Measurements from ENCODE around the gene HDAC4.

The HDAC4 gene

GRCh38 chr2:239053801-239054503 lies 346.9 kb downstream of the HDAC4 start:
- Histone ChIP-seq H3K4me3 (no peak overlapping the region), H3K27ac (no peak overlapping the region)
- TF ChIP-seq, protein P1, sequence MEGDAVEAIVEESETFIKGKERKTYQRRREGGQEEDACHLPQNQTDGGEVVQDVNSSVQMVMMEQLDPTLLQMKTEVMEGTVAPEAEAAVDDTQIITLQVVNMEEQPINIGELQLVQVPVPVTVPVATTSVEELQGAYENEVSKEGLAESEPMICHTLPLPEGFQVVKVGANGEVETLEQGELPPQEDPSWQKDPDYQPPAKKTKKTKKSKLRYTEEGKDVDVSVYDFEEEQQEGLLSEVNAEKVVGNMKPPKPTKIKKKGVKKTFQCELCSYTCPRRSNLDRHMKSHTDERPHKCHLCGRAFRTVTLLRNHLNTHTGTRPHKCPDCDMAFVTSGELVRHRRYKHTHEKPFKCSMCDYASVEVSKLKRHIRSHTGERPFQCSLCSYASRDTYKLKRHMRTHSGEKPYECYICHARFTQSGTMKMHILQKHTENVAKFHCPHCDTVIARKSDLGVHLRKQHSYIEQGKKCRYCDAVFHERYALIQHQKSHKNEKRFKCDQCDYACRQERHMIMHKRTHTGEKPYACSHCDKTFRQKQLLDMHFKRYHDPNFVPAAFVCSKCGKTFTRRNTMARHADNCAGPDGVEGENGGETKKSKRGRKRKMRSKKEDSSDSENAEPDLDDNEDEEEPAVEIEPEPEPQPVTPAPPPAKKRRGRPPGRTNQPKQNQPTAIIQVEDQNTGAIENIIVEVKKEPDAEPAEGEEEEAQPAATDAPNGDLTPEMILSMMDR (IDR thresholded peaks at IDR 0.05): no peak
- DNase-seq (ENCODE audit: low spot score): no peak

- TF ChIP-seq, protein P1 (IDR thresholded peaks at IDR 0.05): no peak
- DNase-seq (ENCODE audit: low spot score): no peak
- no peak overlapping the region for H3K27ac ChIP-seq
- H3K4me3 ChIP-seq: no peak overlapping the region
Measured at GRCh38 chr2:239052798-239053665, 347.8 kb downstream of the HDAC4 start.

- Histone ChIP-seq H3K27ac (no peak overlapping the region), H3K4me3 (no peak overlapping the region)
- DNase-seq (ENCODE audit: low spot score): no peak
- TF ChIP-seq, protein P1 (IDR thresholded peaks at IDR 0.05): no peak
Measured at GRCh38 chr2:239051891-239052445, 348.9 kb downstream of the HDAC4 start.

- DNase-seq (ENCODE audit: low spot score): no peak
- H3K4me3 ChIP-seq: no peak overlapping the region
- H3K27ac ChIP-seq: no peak overlapping the region
- TF ChIP-seq, protein P1 (IDR thresholded peaks at IDR 0.05): no peak
Measured at GRCh38 chr2:239050252-239050649, 350.6 kb downstream of the HDAC4 start.

DNA sequence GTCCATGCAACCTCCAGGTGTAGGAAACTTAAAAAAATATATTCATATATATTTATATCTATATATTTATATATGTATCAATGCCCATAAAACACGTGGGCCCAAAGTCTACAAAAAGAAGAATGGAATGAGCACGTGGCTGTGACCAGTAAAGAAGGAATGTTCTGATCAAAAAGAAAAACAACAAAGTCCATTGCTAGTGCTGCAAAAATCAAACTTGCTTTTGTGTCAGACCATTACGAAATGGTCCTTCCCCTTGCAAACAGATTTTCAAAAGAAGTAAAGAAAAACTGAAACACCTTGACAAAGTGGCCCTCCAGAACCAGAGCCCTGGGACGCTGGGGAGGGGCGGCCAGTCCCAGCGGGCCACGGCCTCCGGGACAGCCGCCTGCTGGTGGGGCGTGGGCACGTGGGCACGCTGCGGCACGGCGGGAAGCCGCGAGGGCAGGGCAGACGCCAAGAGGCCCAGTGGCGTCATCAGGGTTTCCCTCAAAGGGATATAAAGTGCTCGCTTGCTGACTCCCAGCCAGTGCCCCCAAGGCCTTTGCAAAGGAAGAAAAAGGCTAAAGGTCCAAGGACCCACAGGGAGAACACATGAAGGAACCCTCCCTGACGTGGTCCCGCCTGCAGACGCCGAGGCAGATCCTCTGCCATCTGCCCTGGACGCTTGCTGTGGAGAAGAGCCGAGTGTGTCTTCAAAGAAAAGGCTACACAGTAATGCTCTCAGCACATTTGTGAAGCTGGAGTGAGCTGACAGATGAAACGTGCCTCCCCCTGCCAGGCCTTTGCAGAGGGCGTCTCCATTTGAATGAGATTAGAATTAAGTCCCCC lies 351.2 kb downstream of the HDAC4 start:
- no peak for DNase-seq (ENCODE audit: low spot score)
- Histone ChIP-seq H3K4me3 (no peak overlapping the region), H3K27ac (no peak overlapping the region)
- TF ChIP-seq, protein P1 (IDR thresholded peaks at IDR 0.05): no peak

DNA sequence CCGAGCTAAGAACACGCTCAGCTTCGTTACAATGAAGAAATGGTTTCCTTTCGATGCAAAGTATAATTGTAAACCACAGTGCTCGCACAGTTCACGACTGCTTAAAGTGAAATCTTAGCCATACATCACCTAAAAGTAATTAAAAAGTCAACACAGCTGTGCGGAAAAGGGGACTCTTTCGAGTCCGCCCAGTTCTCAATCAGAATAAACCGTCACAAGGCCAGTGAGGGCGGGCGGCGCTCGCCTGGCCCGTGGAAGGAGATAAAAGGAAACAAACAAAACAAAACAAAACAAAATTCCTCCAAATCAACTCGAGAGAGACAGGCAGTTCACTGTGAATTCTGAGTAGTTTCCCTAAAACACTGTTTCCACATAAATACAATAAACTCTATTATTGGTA lies 352.1 kb downstream of the HDAC4 start:
- Histone ChIP-seq H3K27ac (no peak overlapping the region), H3K4me3 (no peak overlapping the region)
- TF ChIP-seq, protein P1 (IDR thresholded peaks at IDR 0.05): no peak
- DNase-seq (ENCODE audit: low spot score): no peak

Measured in coronary artery (tissue), 2 donors.